GM12878 (cell line): ENCODE measurements around the gene ELOVL5. TPM values are rescaled to one million over a fixed set of nuclear protein-coding genes. Genes with fewer than 3 reads are reported as not detected.

Experiments used
- ATAC-seq: fragments of 200-7000 bp; cut with Tn5 transposase; 3 replicates; pipeline ENCODE4 v1.9.1; 2020; ENCODE audit warnings: mild to moderate bottlenecking, moderate library complexity
- BruUV-seq: library from RNA; stranded (reverse); fragments of 400-500 nt; replicated peaks from 2 replicates; lab custom pipeline; 2021; lab: Mats Ljungman, UMichigan
- CTCF ChIA-PET: fragments of 300-600 bp; sonication (Branson Sonifier 250); formaldehyde crosslinking; extraction: SDS; loops from one replicate; lab custom pipeline; 2021; ENCODE audit warnings: inconsistent platforms; lab: Yijun Ruan, JAX
- POLR2A ChIA-PET: fragments of 350-600 bp; formaldehyde crosslinking; extraction: SDS; loops from one replicate; lab custom pipeline; 2021; ENCODE audit warnings: inconsistent platforms; lab: Charles Lee
- RAD21 ChIA-PET: fragments of 300-600 bp; sonication (Branson Sonifier 250); formaldehyde crosslinking; loops from one replicate; lab custom pipeline; 2023; ENCODE audit warnings: antibody characterized with exemption; ENCODE audit not compliant: unreplicated experiment; lab: Charles Lee
- SMC1A ChIA-PET: fragments of 300-600 bp; sonication (Branson Sonifier 250); formaldehyde crosslinking; loops from one replicate; lab custom pipeline; 2023; ENCODE audit not compliant: unreplicated experiment, uncharacterized antibody; lab: Charles Lee
- DNase-seq: peaks from one replicate; pipeline ENCODE4 v3.0.0-alpha.2; 2011; ENCODE audit warnings: low read depth, low spot score
- FAIRE-seq: peaks from 3 replicates; lab custom pipeline; 2011; peaks lifted over from hg19 to GRCh38; lab: Jason Lieb, UNC
- H2AFZ ChIP-seq: 2 replicates; pipeline ENCODE4 v1.6.0; 2011; ENCODE audit warnings: low read depth, low read length, control low read depth; ENCODE audit not compliant: control insufficient read depth
- H3K27ac ChIP-seq: 2 replicates; pipeline ENCODE4 v1.5.1; 2011; ENCODE audit warnings: control low read depth; ENCODE audit not compliant: control insufficient read depth, insufficient read depth
- H3K27me3 ChIP-seq, 2 experiments: replicated peaks in 1 of 2; 2 replicates each; pipeline versions ENCODE4 v1.6.0 to v1.6.1; 2011; ENCODE audit warnings: low read length in 1 of 2; ENCODE audit not compliant: control insufficient read depth in 2 of 2, insufficient read depth in 2 of 2
- H3K36me3 ChIP-seq, 2 experiments: 2 replicates each; pipeline ENCODE4 v1.5.1; 2011; ENCODE audit warnings: low read length in 1 of 2; ENCODE audit not compliant: control insufficient read depth in 2 of 2, insufficient read depth in 2 of 2
- H3K4me1 ChIP-seq: 2 replicates; pipeline ENCODE4 v1.6.1; 2011; ENCODE audit warnings: mild to moderate bottlenecking, low read length, moderate library complexity, mixed read lengths; ENCODE audit not compliant: control insufficient read depth, insufficient read depth
- H3K4me2 ChIP-seq: 2 replicates; pipeline ENCODE4 v1.6.0; 2011; ENCODE audit warnings: control low read depth; ENCODE audit not compliant: control insufficient read depth, insufficient read depth
- H3K4me3 ChIP-seq: fragments of 200-600 bp; sonication (generic); 2 replicates; pipeline ENCODE4 v1.5.1; 2016
- H3K79me2 ChIP-seq: 2 replicates; pipeline ENCODE4 v1.6.0; 2011; ENCODE audit warnings: low read length; ENCODE audit not compliant: control insufficient read depth, insufficient read depth
- H3K9ac ChIP-seq: 2 replicates; pipeline ENCODE4 v1.8.0; 2011; ENCODE audit warnings: low read length, control low read depth, mixed read lengths; ENCODE audit not compliant: control insufficient read depth, insufficient read depth
- H3K9me3 ChIP-seq: replicated peaks from 3 replicates; pipeline ENCODE4 v1.5.1; 2011; ENCODE audit warnings: mild to moderate bottlenecking, low read length; ENCODE audit not compliant: control insufficient read depth, insufficient read depth
- H4K20me1 ChIP-seq: 2 replicates; pipeline ENCODE4 v1.6.0; 2011; ENCODE audit not compliant: control insufficient read depth, insufficient read depth
- ATF7 ChIP-seq: fragments of 450-650 bp; IDR thresholded peaks from 2 replicates; pipeline ENCODE4 v1.6.1; 2016; ENCODE audit warnings: low read depth, mild to moderate bottlenecking
- IKZF1 ChIP-seq: fragments of 450-650 bp; conservative IDR thresholded peaks from 2 replicates; pipeline ENCODE4 v1.6.1; 2017; ENCODE audit warnings: antibody characterized with exemption, mild to moderate bottlenecking
- KLF5 ChIP-seq: fragments of 450-650 bp; IDR thresholded peaks from 2 replicates; pipeline ENCODE4 v1.6.1; 2014; ENCODE audit warnings: mild to moderate bottlenecking; ENCODE audit not compliant: partially characterized antibody
- PML ChIP-seq: IDR thresholded peaks from 2 replicates; pipeline ENCODE4 v1.6.1; 2012; ENCODE audit warnings: low read length, inconsistent platforms
- RB1 ChIP-seq: fragments of 450-650 bp; formaldehyde crosslinking; IDR thresholded peaks from 2 replicates; pipeline ENCODE4 v1.6.1; 2017; ENCODE audit warnings: mild to moderate bottlenecking, borderline replicate concordance
- RBBP5 ChIP-seq: fragments of 200-600 bp; sonication (generic); conservative IDR thresholded peaks from 2 replicates; pipeline ENCODE4 v1.6.1; 2016
- RELA ChIP-seq: fragments of 450-650 bp; IDR thresholded peaks from 2 replicates; pipeline ENCODE4 v1.8.0; 2014; ENCODE audit warnings: borderline replicate concordance; ENCODE audit not compliant: partially characterized antibody
- SMAD5 ChIP-seq: IDR thresholded peaks from 2 replicates; pipeline ENCODE4 v1.6.1; 2016; ENCODE audit warnings: antibody characterized with exemption, low read depth
- SP1 ChIP-seq: IDR thresholded peaks from one replicate; pipeline ENCODE4 v1.6.1; 2011; ENCODE audit warnings: low read depth, low read length
- SUPT20H ChIP-seq: IDR thresholded peaks from 2 replicates; pipeline ENCODE4 v1.6.1; 2011; ENCODE audit warnings: low read depth, mild to moderate bottlenecking, low read length, moderate library complexity, borderline replicate concordance; ENCODE audit not compliant: control insufficient read depth
- TCF3 ChIP-seq: IDR thresholded peaks from 2 replicates; pipeline ENCODE4 v1.6.1; 2012; ENCODE audit warnings: low read depth, mild to moderate bottlenecking, low read length, borderline replicate concordance; ENCODE audit not compliant: insufficient read depth
- ZNF207 ChIP-seq: fragments of 450-650 bp; IDR thresholded peaks from 2 replicates; pipeline ENCODE4 v1.6.1; 2014; ENCODE audit warnings: antibody characterized with exemption, mild to moderate bottlenecking, borderline replicate concordance
- WGBS: methylation state at CpG from one replicate; pipeline ENCODE4 v1.1.6; 2016; ENCODE audit warnings: low lambda C conversion rate; ENCODE audit not compliant: insufficient replicate concordance, insufficient coverage; ENCODE audit errors: missing lambda C conversion rate; 5-methylcytosine and 5-hydroxymethylcytosine counted together
- in situ Hi-C: fragments of 300-500 bp; cut with MboI; formaldehyde crosslinking; loops from 9 replicates; pipeline ENCODE4 v1.14.3; 2018; ENCODE audit warnings: mixed read lengths
- intact Hi-C: fragments of 100-400 bp; cut with micrococcal nuclease; formaldehyde crosslinking; loops from one replicate; pipeline ENCODE4 v1.14.2; 2022; ENCODE audit not compliant: unreplicated experiment
- polyA plus RNA-seq, 11 experiments: library from polyadenylated mRNA; depleted of rRNA in 4 of 11; unstranded in 6 of 11; stranded (reverse) in 5 of 11; fragments of >200 nt; fragmentation: Nextera tagmentation in 4 of 11; fragmentation: Illumina TruSeq in 1 of 11; extraction: Ambion mirVana in 4 of 11; extraction: Trizol in 1 of 11; gene quantifications; 1 replicate in 1 of 11; 2 replicates in 10 of 11; pipeline versions ENCODE4 v1.2.1 to v1.2.3, GENCODE V29; 2011 to 2016; ENCODE audit warnings: inconsistent platforms in 2 of 11, missing spikeins in 2 of 11, low read depth in 1 of 11
- total RNA-seq, 4 experiments: library from RNA; depleted of rRNA in 3 of 4; stranded (reverse); fragments of >200 nt in 3 of 4; fragmentation: Illumina TruSeq in 1 of 4; extraction: Trizol in 1 of 4; gene quantifications; 2 replicates each; pipeline versions ENCODE4 v1.2.1 to v1.2.3, GENCODE V29; 2013 to 2021
- TF ChIP-seq, protein P1 (sequence below): fragments of 450-650 bp; IDR thresholded peaks from 2 replicates; pipeline ENCODE4 v1.6.1; 2016; ENCODE audit warnings: mild to moderate bottlenecking, moderate library complexity, borderline replicate concordance
- TF ChIP-seq, protein P2 (sequence below), 3 experiments: IDR thresholded peaks in 2 of 3; conservative IDR thresholded peaks in 1 of 3; 2 replicates each; pipeline ENCODE4 v1.5.1; 2011; ENCODE audit warnings: low read depth in 3 of 3, low read length in 3 of 3, mild to moderate bottlenecking in 3 of 3, control low read depth in 2 of 3, moderate library complexity in 2 of 3, inconsistent platforms in 1 of 3, mixed read lengths in 1 of 3; ENCODE audit not compliant: control insufficient read depth in 2 of 3, insufficient read depth in 1 of 3; ENCODE audit errors: extremely low read depth in 1 of 3
- TF ChIP-seq, protein P3 (sequence below): fragments of 450-650 bp; IDR thresholded peaks from 2 replicates; pipeline ENCODE4 v1.6.1; 2017; ENCODE audit warnings: borderline replicate concordance
- TF ChIP-seq, protein P4 (sequence below): fragments of 450-650 bp; IDR thresholded peaks from 2 replicates; pipeline ENCODE4 v1.6.1; 2017; ENCODE audit warnings: mild to moderate bottlenecking

ELOVL5 gene
- total and polyA plus RNA-seq, 10 of the 15 experiments (the other 5 are each of a cell fraction or from before 2014, with no cell fraction given), result 156 to 241 (median 196) TPM

DNA sequence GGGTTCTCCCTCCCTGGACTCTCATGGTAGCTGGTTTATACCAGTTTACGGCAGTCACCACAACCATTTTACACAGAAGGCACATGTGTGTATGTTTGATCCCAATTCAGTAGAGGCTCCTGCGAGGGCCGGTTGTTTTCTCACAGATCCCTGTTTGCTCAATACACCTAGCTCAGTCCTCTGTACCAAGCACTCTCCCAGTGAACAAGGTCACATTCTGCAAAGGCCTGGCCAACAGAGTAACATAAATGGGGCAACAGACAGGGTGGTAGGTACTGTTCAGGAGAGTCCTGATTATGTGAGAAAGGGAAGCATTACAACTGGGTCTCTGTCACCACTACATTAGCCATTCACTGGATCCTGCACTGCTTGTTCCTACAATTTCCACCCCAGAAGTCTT, 84.4 kb downstream of the ELOVL5 start:
- H3K9me3 ChIP-seq, result no peaks in the 10 kb centered on the region; the same call in 2 of the 3 replicates
- H3K4me1 ChIP-seq, result no peaks in the 10 kb centered on the region
- peaks cover 14 to 24% of the 10 kb centered on the region in 2 experiments for H3K36me3 ChIP-seq
- DNase-seq (no peak), FAIRE-seq (no peak), ATAC-seq (no peak)
- H3K27me3 ChIP-seq, result no peaks in the 10 kb centered on the region
- no peak overlapping the region for H3K9ac ChIP-seq
- ChIA-PET CTCF (interaction anchor here (1.4 kb wide), 1 partner anchor 16 kb away, joined by 3 read pairs; no protein-coding TSS in a partner anchor), SMC1A (interaction anchor here (0.7 to 1.5 kb wide), 3 partner anchors 16 to 47 kb away, joined by 3 to 4 read pairs (median 3); no protein-coding TSS in a partner anchor), RAD21 (no interaction called here), POLR2A (interaction anchor here (0.6 to 1.1 kb wide), 2 partner anchors 13 to 91 kb away, joined by 3 read pairs; no protein-coding TSS in a partner anchor)
- intact Hi-C loops, result no loop called here
- no peak overlapping the region for H2AFZ ChIP-seq
- no peak overlapping the region for H3K4me3 ChIP-seq
- 98% methylated on average over 3 of the region's 3 CpGs for WGBS
- H3K27ac ChIP-seq, result no peak overlapping the region
- no peaks in the 10 kb centered on the region for H3K79me2 ChIP-seq
- no peaks in the 10 kb centered on the region; the same call in 1 of the 2 replicates for H4K20me1 ChIP-seq
- H3K4me2 ChIP-seq, result no peak overlapping the region
- no TSS peak for BruUV-seq
- in situ Hi-C loops, result no loop called here
- no peak for TF ChIP-seq RBBP5
- no peak for TF ChIP-seq SUPT20H
- TF ChIP-seq, protein P1, sequence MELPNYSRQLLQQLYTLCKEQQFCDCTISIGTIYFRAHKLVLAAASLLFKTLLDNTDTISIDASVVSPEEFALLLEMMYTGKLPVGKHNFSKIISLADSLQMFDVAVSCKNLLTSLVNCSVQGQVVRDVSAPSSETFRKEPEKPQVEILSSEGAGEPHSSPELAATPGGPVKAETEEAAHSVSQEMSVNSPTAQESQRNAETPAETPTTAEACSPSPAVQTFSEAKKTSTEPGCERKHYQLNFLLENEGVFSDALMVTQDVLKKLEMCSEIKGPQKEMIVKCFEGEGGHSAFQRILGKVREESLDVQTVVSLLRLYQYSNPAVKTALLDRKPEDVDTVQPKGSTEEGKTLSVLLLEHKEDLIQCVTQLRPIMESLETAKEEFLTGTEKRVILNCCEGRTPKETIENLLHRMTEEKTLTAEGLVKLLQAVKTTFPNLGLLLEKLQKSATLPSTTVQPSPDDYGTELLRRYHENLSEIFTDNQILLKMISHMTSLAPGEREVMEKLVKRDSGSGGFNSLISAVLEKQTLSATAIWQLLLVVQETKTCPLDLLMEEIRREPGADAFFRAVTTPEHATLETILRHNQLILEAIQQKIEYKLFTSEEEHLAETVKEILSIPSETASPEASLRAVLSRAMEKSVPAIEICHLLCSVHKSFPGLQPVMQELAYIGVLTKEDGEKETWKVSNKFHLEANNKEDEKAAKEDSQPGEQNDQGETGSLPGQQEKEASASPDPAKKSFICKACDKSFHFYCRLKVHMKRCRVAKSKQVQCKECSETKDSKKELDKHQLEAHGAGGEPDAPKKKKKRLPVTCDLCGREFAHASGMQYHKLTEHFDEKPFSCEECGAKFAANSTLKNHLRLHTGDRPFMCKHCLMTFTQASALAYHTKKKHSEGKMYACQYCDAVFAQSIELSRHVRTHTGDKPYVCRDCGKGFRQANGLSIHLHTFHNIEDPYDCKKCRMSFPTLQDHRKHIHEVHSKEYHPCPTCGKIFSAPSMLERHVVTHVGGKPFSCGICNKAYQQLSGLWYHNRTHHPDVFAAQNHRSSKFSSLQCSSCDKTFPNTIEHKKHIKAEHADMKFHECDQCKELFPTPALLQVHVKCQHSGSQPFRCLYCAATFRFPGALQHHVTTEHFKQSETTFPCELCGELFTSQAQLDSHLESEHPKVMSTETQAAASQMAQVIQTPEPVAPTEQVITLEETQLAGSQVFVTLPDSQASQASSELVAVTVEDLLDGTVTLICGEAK, result no peak
- TF ChIP-seq, protein P2, sequence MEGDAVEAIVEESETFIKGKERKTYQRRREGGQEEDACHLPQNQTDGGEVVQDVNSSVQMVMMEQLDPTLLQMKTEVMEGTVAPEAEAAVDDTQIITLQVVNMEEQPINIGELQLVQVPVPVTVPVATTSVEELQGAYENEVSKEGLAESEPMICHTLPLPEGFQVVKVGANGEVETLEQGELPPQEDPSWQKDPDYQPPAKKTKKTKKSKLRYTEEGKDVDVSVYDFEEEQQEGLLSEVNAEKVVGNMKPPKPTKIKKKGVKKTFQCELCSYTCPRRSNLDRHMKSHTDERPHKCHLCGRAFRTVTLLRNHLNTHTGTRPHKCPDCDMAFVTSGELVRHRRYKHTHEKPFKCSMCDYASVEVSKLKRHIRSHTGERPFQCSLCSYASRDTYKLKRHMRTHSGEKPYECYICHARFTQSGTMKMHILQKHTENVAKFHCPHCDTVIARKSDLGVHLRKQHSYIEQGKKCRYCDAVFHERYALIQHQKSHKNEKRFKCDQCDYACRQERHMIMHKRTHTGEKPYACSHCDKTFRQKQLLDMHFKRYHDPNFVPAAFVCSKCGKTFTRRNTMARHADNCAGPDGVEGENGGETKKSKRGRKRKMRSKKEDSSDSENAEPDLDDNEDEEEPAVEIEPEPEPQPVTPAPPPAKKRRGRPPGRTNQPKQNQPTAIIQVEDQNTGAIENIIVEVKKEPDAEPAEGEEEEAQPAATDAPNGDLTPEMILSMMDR (IDR thresholded peaks at IDR 0.05 in 2 of 3, conservative IDR thresholded peaks at IDR 0.05 in 1 of 3; ENCODE audit: control insufficient read depth in 2 of 3, extremely low read depth in 1 of 3, insufficient read depth in 1 of 3, low read depth in 3 of 3, low read length in 3 of 3), result no peak
- TF ChIP-seq, protein P3, sequence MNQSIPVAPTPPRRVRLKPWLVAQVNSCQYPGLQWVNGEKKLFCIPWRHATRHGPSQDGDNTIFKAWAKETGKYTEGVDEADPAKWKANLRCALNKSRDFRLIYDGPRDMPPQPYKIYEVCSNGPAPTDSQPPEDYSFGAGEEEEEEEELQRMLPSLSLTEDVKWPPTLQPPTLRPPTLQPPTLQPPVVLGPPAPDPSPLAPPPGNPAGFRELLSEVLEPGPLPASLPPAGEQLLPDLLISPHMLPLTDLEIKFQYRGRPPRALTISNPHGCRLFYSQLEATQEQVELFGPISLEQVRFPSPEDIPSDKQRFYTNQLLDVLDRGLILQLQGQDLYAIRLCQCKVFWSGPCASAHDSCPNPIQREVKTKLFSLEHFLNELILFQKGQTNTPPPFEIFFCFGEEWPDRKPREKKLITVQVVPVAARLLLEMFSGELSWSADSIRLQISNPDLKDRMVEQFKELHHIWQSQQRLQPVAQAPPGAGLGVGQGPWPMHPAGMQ, result no peak
- no peak for TF ChIP-seq RELA
- no peak for TF ChIP-seq ZNF207
- no peak for TF ChIP-seq TCF3
- no peak for TF ChIP-seq ATF7
- TF ChIP-seq, protein P4, sequence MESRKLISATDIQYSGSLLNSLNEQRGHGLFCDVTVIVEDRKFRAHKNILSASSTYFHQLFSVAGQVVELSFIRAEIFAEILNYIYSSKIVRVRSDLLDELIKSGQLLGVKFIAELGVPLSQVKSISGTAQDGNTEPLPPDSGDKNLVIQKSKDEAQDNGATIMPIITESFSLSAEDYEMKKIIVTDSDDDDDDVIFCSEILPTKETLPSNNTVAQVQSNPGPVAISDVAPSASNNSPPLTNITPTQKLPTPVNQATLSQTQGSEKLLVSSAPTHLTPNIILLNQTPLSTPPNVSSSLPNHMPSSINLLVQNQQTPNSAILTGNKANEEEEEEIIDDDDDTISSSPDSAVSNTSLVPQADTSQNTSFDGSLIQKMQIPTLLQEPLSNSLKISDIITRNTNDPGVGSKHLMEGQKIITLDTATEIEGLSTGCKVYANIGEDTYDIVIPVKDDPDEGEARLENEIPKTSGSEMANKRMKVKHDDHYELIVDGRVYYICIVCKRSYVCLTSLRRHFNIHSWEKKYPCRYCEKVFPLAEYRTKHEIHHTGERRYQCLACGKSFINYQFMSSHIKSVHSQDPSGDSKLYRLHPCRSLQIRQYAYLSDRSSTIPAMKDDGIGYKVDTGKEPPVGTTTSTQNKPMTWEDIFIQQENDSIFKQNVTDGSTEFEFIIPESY, result no peak
- TF ChIP-seq SP1, result no peak
- TF ChIP-seq SMAD5, result no peak
- no peak for TF ChIP-seq RB1
- no peak for TF ChIP-seq PML
- TF ChIP-seq IKZF1, result no peak
- no peak for TF ChIP-seq KLF5
